GM18499 (cell line): ENCODE measurements around the gene TRIO.
A peak's percentile ranks its signal among the peaks of the same experiment; 100 is the strongest.

ENCODE experiments used
- ATAC-seq: cut with Tn5 transposase; IDR thresholded peaks from one replicate; pipeline ENCODE4 v1.9.1; 2021; ENCODE audit warnings: moderate number of reproducible peaks; ENCODE audit not compliant: insufficient read depth, unreplicated experiment

Gene TRIO

GRCh38 chr5:14237317-14238086 lies 94.4 kb downstream of the TRIO start:
- no peak for ATAC-seq

GRCh38 chr5:14238272-14238671 lies 95.1 kb downstream of the TRIO start:
- ATAC-seq: no peak

GRCh38 chr5:14239404-14239803 lies 96.3 kb downstream of the TRIO start:
- no peak for ATAC-seq

GRCh38 chr5:14239951-14240350 lies 96.8 kb downstream of the TRIO start:
- no peak for ATAC-seq

GRCh38 chr5:14240359-14240758 lies 97.2 kb downstream of the TRIO start:
- no peak for ATAC-seq

GRCh38 chr5:14241141-14241540 lies 98.0 kb downstream of the TRIO start:
- no peak for ATAC-seq

- no peak for ATAC-seq
Observed at GRCh38 chr5:14242447-14242846, 99.3 kb downstream of the TRIO start.

GRCh38 chr5:14242871-14243383 lies 99.8 kb downstream of the TRIO start:
- no peak for ATAC-seq

- ATAC-seq: no peak
Observed at GRCh38 chr5:14243766-14244165, 100.6 kb downstream of the TRIO start.

GRCh38 chr5:14244721-14245120 lies 101.6 kb downstream of the TRIO start:
- no peak for ATAC-seq

GRCh38 chr5:14245132-14245925 lies 102.2 kb downstream of the TRIO start:
- ATAC-seq: no peak

GRCh38 chr5:14246350-14247053 lies 103.4 kb downstream of the TRIO start:
- ATAC-seq: no peak

GRCh38 chr5:14247054-14247386 lies 103.9 kb downstream of the TRIO start:
- ATAC-seq: no peak

- ATAC-seq: no peak
Observed at GRCh38 chr5:14249258-14250082, 106.3 kb downstream of the TRIO start.

- ATAC-seq: no peak
Observed at GRCh38 chr5:14250084-14250695, 107.0 kb downstream of the TRIO start.

- no peak for ATAC-seq
Observed at GRCh38 chr5:14250748-14251701, 107.9 kb downstream of the TRIO start.

GRCh38 chr5:14251733-14252132 lies 108.6 kb downstream of the TRIO start:
- ATAC-seq: peak; percentile 49

GRCh38 chr5:14252793-14253192 lies 109.7 kb downstream of the TRIO start:
- ATAC-seq: no peak

GRCh38 chr5:14254686-14255085 lies 111.5 kb downstream of the TRIO start:
- no peak for ATAC-seq
